ENCODE data around the gene FOXD4L6. TPM values are rescaled to one million over a fixed set of nuclear protein-coding genes. Genes with fewer than 3 reads are reported as not detected.
"Not testable (repeated sequence)": the region's sequence is repeated elsewhere in the genome, so short reads cannot be mapped to it uniquely, and the experiment has no call there.

The FOXD4L6 gene
- total RNA-seq = not detected

GRCh38 chr9:41128581-41128980 lies at the start of gene FOXD4L6:
Gene FOXD4L6, minus strand, starts transcription at chr9:41128681. Its CDS starts 298 bp downstream, at chr9:41128383.
- CTCF ChIA-PET, POLR2A ChIA-PET: not testable (repeated sequence)

GRCh38 chr9:41174994-41175393 lies 46.5 kb upstream of the FOXD4L6 start:
- POLR2A ChIA-PET, CTCF ChIA-PET: not testable (repeated sequence)

DNA sequence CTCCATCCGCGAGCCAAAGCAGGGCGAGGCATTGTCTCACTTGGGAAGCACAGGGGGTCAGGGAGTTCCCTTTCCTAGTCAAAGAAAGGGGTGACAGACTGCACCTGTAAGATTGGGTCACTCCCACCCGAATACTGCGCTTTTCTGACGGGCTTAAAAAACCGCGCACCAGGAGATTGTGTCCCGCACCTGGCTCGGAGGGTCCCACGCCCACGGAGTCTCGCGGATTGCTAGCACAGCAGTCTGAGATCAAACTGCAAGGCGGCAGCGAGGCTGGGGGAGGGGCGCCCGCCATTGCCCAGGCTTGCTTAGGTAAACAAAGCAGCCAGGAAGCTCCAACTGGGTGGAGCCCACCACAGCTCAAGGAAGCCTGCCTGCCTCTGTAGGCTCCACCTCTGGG lies 21.6 kb upstream of the FOXD4L6 start:
- CTCF ChIA-PET, POLR2A ChIA-PET: not testable (repeated sequence)

DNA sequence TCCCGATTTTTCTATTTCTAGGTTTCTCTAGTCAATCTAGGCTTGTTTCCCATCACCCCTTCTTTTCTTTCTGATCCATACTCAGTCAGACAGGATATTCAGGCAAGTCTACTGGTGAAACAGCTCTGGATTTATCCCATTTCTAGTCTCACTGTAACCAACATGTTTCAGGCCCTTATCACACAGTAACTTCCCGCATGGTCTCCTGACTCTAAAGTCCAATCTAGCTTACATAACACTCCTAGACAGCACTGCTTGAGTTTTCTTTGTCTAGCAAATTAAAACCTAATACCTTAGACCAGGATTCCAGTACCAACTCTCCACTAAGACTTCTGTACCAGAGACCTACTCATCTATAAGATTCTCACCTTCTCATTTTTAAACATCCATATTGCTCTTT lies 13.4 kb upstream of the FOXD4L6 start:
- CTCF ChIA-PET, POLR2A ChIA-PET: not testable (repeated sequence)

GRCh38 chr9:41126746-41127446 lies 1.6 kb downstream of the FOXD4L6 start:
- POLR2A ChIA-PET, CTCF ChIA-PET: not testable (repeated sequence)

DNA sequence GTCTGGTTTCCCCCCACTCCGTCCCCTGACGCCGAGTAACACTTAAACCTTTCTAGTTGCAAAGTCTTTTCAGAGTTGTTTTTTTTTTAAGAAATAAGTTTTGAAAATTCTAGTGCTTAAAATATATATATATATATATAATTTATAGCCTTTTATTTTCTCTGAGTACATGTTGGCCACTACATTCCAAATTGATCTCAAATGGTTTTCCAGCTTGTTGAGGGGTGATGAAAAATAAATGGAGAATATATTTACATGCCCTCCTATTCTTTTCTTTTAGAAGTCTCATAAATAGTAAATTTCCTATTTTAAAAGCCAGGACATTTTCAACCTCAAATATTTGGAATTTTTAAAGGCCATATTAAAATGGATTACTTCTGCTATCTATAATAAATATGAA lies 2.5 kb downstream of the FOXD4L6 start:
- POLR2A ChIA-PET, CTCF ChIA-PET: not testable (repeated sequence)

DNA sequence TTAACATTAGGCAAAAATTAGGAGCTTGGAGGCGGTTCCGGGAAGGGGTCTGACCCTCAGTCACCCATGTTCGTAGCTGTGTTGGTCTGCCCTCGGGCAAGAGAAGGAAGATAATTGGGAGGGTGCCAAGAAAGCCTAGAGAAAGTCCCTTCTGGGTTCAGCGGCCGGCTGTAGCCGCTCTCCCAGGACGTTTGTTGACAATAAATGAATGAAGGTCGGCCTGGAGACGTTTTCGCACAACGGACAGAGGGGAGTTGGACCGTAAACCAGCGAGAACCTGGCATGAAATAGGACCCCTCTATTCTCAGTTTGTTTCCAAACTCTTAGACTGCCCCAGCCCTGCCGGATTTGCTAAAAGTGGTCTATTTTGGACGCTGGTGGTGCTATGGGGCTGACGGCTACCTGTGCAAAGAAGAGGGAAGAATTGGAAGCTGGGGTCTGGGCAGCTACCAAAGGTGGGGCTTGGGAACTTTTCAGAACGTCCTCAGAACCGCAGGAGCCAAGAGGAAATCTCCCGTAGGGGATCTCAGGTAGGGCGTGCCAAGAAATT lies 3.3 kb downstream of the FOXD4L6 start:
- CTCF ChIA-PET, POLR2A ChIA-PET: not testable (repeated sequence)

DNA sequence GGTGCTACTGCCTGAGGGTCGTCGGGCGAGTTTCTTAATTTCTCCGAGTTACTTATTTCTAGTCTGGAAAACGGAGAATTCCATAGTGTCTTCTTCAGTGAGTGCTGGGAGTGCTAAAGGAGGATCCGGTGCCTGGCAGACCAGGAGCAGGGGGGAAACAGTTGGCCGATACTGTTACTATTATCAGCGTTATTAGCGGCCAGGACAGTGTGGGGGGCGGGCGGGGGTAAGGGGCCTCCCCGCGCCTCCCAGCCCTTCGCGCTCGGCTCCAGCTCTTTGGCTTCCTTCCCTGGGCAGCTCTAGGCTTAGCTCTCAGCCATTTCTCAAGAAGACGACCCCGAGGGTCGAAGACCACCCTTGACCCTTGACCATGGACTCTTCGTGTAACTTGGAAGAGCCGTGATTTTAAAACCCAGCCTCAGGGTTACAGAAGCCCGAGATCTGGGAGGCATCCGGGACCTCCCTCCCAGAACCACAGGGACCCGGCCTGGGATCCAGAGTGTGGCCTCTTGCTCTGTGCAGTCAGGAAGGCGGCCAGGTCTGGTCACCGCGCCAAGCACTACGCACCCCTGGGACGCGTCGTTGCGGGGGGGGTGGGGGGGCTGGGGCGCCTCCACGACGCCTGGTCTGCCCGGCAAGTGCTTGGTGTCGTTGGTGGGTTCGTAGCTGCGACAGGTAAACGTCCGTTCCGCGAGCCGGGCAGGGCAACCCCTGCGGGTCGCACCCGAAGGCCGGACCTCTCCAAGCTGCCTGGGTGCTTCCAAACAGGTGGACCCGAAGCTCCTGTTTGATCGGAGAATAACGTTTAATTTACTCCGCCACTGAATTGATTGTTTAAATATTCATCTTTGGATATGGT lies 4.0 kb downstream of the FOXD4L6 start:
- CTCF ChIA-PET, POLR2A ChIA-PET: not testable (repeated sequence)

GRCh38 chr9:41123812-41124211 lies 4.7 kb downstream of the FOXD4L6 start:
- CTCF ChIA-PET, POLR2A ChIA-PET: not testable (repeated sequence)

- POLR2A ChIA-PET, CTCF ChIA-PET: not testable (repeated sequence)
Measured at GRCh38 chr9:41123396-41123795, 5.1 kb downstream of the FOXD4L6 start.

GRCh38 chr9:41120696-41121095 lies 7.8 kb downstream of the FOXD4L6 start:
- CTCF ChIA-PET, POLR2A ChIA-PET: not testable (repeated sequence)

DNA sequence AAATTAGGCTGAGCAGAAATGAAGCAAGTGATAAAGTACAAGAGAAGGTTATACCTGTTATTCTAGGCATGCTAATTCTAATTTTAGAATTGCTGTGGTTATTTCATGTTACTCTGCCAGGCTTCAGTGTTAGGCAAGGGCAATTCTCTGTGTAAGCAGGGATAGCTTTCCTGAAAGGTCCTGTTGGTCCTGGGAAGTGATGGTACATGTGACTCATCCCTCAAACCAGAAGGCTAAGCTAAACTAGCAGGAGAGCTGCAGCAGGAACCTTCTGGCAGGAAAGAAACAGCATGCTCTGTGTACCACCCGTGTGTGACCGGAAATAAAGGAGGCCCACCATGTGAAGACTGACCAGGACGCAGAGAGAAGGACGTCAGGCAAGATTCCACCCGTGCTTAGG lies 8.8 kb downstream of the FOXD4L6 start:
- POLR2A ChIA-PET, CTCF ChIA-PET: not testable (repeated sequence)

DNA sequence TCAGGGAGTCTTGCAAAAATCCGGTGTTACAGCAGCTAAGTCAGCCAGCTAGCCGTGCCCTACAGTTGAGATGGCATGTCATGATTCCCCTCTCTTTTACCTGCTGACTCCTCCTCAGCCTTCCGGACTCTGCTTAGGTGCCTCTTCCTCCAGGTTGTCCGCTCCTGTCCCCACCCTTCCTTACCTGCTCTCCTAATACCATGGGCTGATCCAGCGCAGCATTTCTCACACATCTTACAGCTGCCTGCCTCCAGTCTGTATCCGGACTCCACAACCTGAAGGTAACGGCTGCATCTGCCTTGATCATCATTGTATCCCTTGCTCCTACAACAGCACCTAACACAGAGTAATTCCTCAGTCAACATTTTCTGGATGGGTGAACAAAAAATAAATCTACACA lies 9.2 kb downstream of the FOXD4L6 start:
- CTCF ChIA-PET, POLR2A ChIA-PET: not testable (repeated sequence)

GRCh38 chr9:41113348-41113747 lies 15.1 kb downstream of the FOXD4L6 start:
- CTCF ChIA-PET, POLR2A ChIA-PET: not testable (repeated sequence)

GRCh38 chr9:41111414-41111813 lies 17.1 kb downstream of the FOXD4L6 start:
- POLR2A ChIA-PET, CTCF ChIA-PET: not testable (repeated sequence)

GRCh38 chr9:41110913-41111312 lies 17.6 kb downstream of the FOXD4L6 start:
- CTCF ChIA-PET, POLR2A ChIA-PET: not testable (repeated sequence)

- CTCF ChIA-PET = not testable (repeated sequence)
Measured at GRCh38 chr9:41109253-41109652, 19.2 kb downstream of the FOXD4L6 start.

DNA sequence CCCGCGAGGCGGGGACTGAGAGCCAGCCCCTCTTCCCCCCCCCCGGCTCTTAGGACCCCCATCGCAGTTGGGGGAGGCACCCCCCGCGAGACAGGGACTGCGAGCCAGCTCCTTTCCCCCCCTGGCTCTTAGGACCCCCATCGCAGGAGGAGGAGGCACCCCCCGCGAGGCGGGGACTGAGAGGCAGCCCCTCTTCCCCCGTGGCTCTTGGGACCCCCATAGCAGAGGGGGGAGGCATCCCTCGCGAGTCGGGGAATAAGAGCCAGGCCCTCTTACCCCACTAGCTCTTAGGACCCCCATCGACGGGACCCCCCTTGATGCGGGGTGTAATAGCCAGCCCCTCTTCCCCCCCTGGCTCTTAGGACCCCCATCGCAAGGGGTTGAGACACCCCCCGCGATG lies 19.7 kb downstream of the FOXD4L6 start:
- CTCF ChIA-PET, POLR2A ChIA-PET: not testable (repeated sequence)

More at GRCh38 chr9:41109253-41109652, 19.2 kb downstream of the FOXD4L6 start:
- POLR2A ChIA-PET = not testable (repeated sequence)

DNA sequence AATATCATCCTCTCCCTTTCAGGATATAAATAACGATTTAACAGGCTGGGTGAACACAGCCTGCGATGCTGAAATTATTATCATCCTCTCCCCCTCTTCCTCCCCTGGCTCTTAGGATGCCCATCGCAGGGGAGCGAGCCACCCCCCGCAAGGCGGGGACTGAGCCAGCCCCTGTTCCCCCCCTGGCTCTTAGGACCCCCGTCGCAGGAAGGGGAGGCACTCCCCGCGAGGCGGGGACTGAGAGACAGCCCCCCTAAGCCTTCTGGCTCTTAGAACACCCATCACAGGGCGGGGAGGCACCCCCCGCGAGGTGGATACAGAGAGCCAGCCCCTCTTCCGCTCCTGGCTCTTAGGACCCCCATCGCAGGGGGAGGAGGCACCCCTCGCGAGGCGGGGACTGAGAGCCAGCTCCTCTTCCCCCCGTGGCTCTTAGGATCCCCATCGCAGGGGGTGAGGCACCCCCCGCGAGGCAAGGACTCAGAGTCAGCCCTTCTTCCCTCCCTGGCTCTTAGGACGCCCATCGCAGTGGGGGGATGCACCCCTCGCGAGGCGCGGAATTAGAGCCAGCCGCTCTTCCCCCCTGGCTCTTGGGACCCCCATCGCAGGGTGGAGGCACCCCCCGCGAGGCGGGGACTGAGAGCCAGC lies 21.9 kb downstream of the FOXD4L6 start:
- CTCF ChIA-PET, POLR2A ChIA-PET: not testable (repeated sequence)

GRCh38 chr9:41105557-41106253 lies 22.8 kb downstream of the FOXD4L6 start:
- POLR2A ChIA-PET, CTCF ChIA-PET: not testable (repeated sequence)
